ENCODE results near the gene ZC3H18.

Gene ZC3H18

DNA sequence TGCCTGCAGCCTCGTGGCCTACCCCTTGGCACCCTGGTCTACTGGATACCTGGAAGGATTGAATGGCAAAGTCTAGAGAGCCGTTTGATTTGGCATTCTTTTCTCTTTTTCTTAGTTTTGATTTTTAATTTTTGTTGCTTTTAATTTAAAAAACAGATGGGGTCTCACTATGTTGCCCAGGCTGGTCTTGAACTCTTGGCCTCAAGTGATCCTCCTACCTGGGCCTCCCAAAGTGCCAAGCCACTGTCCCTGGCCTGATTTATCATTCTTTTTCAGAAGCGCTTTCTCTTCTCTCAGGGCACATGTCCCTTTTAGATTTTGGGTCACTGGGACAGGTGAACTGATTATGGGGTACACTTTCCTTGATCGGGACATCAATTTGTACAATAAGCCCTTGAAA lies 10.8 kb downstream of the ZC3H18 start:
- DNase-seq (ENCODE audit: low read depth) = no peak

GRCh38 chr16:88582912-88583575 lies 12.8 kb downstream of the ZC3H18 start:
- DNase-seq (ENCODE audit: low read depth) = no peak

GRCh38 chr16:88584676-88585075 lies 14.5 kb downstream of the ZC3H18 start:
- DNase-seq (ENCODE audit: low read depth) = no peak

DNA sequence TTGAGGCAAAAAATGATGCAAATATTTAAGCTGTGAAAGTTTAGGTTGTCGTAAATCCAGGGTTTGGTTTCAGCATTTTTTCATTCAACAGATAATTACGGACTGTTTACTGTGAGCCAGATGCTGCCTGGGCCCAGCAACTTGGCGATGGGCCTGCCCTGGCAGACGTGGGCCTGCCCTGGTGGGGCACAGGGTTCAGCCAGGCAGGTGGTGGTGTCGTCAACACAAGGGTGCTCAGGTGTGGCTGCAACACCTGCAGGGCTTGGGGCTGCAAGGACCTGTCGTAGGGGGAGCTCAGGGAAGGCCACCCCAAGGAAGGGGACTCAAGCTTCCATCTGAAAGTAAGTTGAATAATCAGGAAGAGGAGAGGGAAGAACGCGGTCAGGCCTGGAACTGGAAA lies 15.1 kb downstream of the ZC3H18 start:
- no peak for DNase-seq (ENCODE audit: low read depth)

- DNase-seq (ENCODE audit: low read depth) = no peak
These were observed 15.9 kb downstream of the ZC3H18 start for GRCh38 chr16:88585927-88586581.

GRCh38 chr16:88588148-88588547 lies 17.9 kb downstream of the ZC3H18 start:
- DNase-seq (ENCODE audit: low read depth) = no peak

DNA sequence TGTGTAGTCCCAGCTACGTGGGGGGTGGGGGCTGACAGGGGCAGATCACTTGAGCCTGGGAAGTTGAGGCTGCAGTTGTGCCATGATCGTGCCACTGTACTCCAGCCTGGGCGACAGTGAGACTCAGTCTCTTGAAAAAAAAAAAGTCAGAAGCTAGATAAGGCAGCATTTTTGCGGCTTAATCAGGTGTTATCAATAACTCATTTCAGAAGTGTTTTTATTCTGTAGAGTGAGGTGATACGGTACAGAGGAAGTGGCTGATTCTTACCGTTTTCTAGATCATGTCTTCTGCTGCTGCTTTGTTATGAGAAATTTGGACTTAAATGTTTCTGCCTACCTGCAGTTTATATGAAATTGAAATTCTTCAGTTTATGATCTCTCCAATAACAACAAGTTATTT lies 18.6 kb downstream of the ZC3H18 start:
- DNase-seq (ENCODE audit: low read depth) = no peak

GRCh38 chr16:88589441-88589840 lies 19.2 kb downstream of the ZC3H18 start:
- DNase-seq (ENCODE audit: low read depth) = no peak

- no peak for DNase-seq (ENCODE audit: low read depth)
These were observed 21.4 kb downstream of the ZC3H18 start for GRCh38 chr16:88591577-88592021.

DNA sequence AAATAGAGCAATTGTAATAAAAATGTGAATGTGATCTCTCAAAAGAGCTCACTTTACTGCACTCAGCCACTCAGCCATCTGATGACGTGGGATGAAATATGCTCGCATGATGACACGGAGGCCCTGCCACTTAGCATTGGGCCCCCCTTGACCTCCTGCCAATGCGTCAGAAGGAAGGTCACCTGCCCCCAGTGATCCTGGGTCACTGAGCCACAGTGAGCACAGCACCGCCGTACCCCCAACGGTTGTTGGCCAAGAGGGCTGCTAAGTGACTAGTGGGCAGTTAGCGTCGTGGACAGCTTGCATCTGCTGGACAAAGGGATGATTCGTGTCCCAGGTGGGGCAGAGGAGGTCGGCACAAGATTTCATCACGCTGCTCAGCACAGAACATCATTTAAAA lies 22.9 kb downstream of the ZC3H18 start:
- no peak for DNase-seq (ENCODE audit: low read depth)

- no peak for DNase-seq (ENCODE audit: low read depth)
These were observed 23.3 kb downstream of the ZC3H18 start for GRCh38 chr16:88593489-88593888.

DNA sequence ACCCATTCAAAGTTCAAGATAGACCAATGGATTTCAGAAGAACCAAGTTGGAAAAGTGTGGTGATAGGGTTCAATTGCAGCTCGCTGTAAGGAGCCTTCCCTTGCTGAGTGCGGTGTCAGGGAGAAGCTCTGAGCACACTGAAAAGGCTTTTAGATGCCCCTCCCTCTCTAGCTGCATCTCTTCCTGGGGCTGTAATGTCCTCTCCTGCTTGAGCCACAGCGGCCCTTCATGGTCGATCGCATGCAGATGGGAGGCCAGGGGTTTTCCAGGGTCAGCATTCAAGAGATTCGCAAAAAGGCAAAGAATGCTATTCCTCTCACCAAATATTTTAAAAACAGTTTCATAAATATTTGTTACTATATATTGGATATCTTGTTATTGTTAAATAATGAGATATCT lies 23.7 kb downstream of the ZC3H18 start:
- no peak for DNase-seq (ENCODE audit: low read depth)

- no peak for DNase-seq (ENCODE audit: low read depth)
These were observed 24.9 kb downstream of the ZC3H18 start for GRCh38 chr16:88595101-88595500.

DNA sequence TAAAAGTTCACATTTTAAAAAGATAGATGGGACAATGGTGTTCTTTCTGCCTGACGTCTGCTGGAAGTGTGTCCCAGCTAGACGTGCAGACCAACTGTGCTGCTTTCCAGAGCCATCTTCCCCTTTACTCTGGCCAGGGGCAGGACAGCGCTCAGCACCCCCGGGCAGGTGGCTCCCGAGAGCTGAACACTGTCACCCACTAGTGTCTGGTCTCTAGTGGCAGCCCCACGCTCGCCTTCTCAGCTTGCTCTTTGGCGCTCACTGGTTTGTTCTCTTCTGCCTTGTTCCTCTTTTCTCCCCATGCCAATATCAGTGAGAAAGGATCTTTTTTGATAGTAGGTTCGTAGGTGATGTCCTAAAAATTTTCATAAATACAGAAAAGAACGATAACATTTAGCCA lies 25.7 kb downstream of the ZC3H18 start:
- no peak for DNase-seq (ENCODE audit: low read depth)

GRCh38 chr16:88596483-88596882 lies 26.3 kb downstream of the ZC3H18 start:
- no peak for DNase-seq (ENCODE audit: low read depth)

DNA sequence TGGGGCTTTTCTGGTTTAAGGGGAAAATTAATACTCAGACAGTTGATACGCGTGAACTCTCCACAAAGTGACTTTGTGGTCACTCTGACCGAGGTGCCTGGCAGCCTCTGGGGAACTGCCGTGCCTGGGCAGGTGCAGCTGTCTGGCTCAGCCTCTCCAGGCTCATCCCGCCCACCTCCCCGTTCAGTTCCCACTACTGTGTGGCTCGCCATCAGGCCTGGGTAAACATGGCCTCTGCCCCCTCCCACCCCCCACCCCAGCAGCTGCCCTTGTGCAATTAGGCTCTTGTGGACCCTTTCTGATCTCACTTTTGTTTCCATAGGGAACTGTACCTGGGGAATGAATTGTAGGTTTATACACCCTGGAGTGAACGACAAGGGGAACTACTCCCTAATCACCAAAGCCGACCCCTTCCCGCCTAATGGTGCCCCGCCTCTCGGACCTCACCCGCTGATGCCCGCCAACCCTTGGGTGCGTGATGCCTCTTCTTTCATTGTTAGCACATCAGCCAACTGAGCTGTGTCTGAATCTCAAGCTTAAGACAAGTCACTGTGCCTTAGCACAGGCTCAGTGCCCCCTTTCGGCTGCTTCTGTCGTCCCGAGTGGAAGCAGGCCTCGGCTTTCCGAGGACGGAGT lies 27.8 kb downstream of the ZC3H18 start:
- DNase-seq (ENCODE audit: low read depth) = no peak

- DNase-seq (ENCODE audit: low read depth) = peak; percentile 15
These were observed 29.0 kb downstream of the ZC3H18 start for GRCh38 chr16:88599092-88599733.

GRCh38 chr16:88599825-88600538 lies 29.8 kb downstream of the ZC3H18 start:
- no peak for DNase-seq (ENCODE audit: low read depth)

DNA sequence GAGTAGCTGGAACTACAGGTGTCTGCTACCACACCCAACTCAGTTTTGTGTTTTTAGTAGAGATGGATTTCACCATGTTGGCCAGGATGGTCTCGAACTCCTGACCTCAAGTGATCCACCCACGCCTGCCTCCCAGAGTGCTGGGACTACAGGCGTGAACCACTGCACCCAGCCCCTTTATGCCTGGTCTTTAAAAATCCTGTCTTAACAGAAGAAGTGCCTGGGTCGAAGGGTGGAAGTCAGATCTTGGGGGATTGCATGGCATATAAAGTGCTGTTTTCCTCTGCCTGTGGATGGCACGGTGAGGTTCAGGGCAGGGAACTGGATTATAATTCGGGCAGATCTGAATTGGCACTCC lies 30.3 kb downstream of the ZC3H18 start:
- DNase-seq (ENCODE audit: low read depth) = no peak

DNA sequence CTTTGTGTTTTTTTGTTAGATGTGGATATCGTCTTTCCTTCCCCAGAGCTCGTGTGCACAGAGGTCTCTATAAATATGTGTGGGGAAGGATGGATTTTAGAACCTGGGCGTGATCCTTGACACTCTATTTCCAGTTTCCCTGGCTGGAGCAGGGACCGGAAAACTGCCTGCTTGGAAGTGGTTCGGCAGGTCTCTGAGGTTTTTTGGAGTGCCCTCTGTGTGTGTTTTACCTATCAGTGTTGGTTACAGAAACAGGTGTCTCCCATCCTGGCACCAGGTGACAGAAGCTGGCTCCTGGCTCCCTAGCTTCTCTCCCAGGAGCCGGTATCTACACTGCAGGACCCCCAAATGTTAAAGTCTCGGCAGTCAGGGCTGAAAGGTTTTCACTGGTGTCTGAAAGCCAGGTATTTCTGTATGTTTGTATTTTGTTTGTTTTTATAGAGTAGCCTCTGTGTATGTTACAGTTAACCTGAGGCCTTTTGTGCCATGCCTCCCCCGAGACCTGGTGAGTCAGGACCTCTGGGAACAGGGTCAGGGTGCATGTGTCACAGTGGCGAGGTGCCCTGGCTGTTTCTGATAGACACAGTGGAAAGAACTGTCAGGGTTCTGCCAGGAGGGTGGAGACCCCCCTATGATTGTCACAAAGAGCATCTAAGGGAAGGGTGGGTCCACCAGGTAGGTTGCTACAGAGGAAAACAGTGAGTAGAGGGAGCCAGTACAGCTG lies 31.3 kb downstream of the ZC3H18 start:
- no peak for DNase-seq (ENCODE audit: low read depth)

GRCh38 chr16:88602091-88602490 lies 31.9 kb downstream of the ZC3H18 start:
- no peak for DNase-seq (ENCODE audit: low read depth)

Data from CMK (cell line).